ENCODE results near the gene UAP1L1. TPM values are rescaled to one million over a fixed set of nuclear protein-coding genes. Genes with fewer than 3 reads are reported as not detected.

UAP1L1 gene
- polyA plus RNA-seq, 1 donor (not counting 4 experiments of a cell fraction or from before 2014, with no cell fraction given): 2.7 TPM

DNA sequence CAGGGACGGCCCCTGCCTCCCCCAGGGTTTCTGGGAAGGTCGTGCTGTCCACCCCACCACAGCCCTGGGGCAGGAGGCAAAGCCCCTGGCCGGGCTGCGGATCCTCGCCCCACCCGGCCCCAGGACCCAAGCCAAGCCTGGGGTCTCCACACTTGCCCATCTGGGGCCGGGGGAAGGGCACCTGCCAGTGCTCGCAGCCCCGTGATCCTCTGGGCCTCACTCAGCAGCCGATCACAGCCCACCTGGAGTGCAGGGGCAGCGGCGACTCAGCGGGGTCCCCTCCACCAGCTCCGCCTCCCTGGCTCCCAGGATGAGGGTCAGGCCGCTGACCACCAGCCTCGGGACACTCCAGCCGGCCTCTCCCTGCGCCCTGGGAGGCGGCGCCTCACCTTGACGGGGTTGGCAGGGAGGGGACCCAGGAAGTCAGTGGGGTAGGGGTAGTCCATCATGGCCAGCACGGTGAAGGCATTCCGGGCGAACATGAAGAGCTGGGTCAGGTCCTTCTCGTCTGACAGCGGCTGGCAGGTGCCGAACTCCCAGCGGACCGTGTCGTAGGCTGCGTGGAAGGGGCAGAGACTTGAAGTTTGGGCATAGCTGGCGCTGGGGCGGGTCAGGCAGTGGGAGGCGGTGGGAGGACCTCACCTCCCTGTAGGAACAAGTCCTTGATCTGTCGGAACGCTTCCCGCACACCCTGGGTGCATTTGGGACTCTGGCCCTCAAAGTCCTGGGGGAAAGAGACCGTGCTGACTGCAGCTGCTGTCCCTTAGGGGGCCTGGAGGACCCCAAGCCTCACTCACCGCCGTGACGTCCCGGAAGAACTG, 35.5 kb downstream of the UAP1L1 start:
- no peaks in the 10 kb centered on the region for H3K4me1 ChIP-seq (ENCODE audit: control insufficient read depth, extremely low read depth, insufficient read depth, low read length)
- H3K9ac ChIP-seq (ENCODE audit: control insufficient read depth, extremely low read depth, insufficient read depth, low read length): no peak overlapping the region
- H3K9me3 ChIP-seq (ENCODE audit: control insufficient read depth, low read depth, low read length): no peaks in the 10 kb centered on the region
- FAIRE-seq (no peak), DNase-seq (ENCODE audit: low read depth, low spot score) (no peak)
- no peak overlapping the region for H2AFZ ChIP-seq (ENCODE audit: control insufficient read depth, low read length)
- no peak overlapping the region for H3K4me3 ChIP-seq (ENCODE audit: control insufficient read depth in 2 of 3, extremely low read depth in 1 of 3, insufficient read depth in 2 of 3, low read depth in 1 of 3, low read length in 3 of 3)
- H3K9me1 ChIP-seq (ENCODE audit: control insufficient read depth, extremely low read depth, insufficient read depth, low read length): no peaks in the 10 kb centered on the region
- no peak overlapping the region for H3K27ac ChIP-seq (ENCODE audit: control insufficient read depth, insufficient read depth, low read length)
- H3K27me3 ChIP-seq (ENCODE audit: control insufficient read depth, extremely low read depth, insufficient read depth, low read length): peaks cover 7% of the 10 kb centered on the region
- TF ChIP-seq EZH2 (IDR thresholded peaks at IDR 0.05; ENCODE audit: low read length): no peak
- H4K20me1 ChIP-seq (ENCODE audit: control insufficient read depth, extremely low read depth, insufficient read depth, low read length): no peaks in the 10 kb centered on the region
- no peaks in the 10 kb centered on the region for H3K79me2 ChIP-seq (ENCODE audit: control insufficient read depth, insufficient read depth, low read length)
- H3K4me2 ChIP-seq (ENCODE audit: control insufficient read depth, extremely low read depth, insufficient read depth, low read depth, low read length): no peak overlapping the region
- peaks cover 0 to 9% of the 10 kb centered on the region in 2 experiments for H3K36me3 ChIP-seq (ENCODE audit: control insufficient read depth in 2 of 2, extremely low read depth in 1 of 2, insufficient read depth in 2 of 2, low read length in 2 of 2)
- dilution Hi-C loops (cut with MboI; ENCODE audit: extremely low pct_ligation_motif_present, low sequenced_read_pairs): no loop called here

DNA sequence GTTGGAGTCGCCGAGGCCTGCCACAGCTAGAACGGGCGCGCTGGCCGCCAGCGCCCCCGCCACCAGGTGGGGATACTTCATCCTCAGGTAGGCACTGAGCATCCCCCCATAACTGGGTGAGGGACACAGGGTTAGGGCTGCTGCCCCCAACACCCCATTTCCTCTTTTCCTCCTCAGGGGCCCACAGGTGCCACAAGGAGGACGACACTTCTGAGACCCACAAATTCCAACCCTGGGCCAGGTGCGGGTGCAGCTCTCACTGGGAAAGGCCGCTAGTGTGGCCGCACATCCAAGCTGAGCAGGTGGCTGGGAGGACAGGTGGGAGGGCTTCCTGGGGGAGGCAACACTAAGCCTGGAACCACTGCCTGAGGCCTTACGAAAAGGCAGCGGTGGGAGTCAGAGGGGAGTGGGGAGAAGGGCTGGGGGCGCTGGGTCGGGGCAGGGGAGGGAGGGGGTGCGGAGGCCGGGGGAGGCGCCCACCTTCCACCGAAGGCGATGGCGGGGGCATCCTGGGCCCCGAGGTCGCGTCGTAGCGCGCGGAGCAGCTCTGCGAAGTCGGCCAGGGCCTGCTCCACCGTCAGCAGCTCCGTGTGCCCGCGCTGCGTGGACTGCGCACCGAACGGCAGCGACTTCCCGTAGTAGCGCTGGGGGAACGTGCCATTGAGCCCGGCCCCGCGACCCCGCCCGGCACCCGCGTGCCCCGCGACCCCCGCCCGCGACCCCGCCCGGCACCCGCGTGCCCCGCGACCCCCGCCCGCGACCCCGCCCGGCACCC, 36.3 kb downstream of the UAP1L1 start:
- Histone ChIP-seq H3K27me3 (ENCODE audit: control insufficient read depth, extremely low read depth, insufficient read depth, low read length) (peaks cover 7% of the 10 kb centered on the region), H3K79me2 (ENCODE audit: control insufficient read depth, insufficient read depth, low read length) (no peaks in the 10 kb centered on the region), H2AFZ (ENCODE audit: control insufficient read depth, low read length) (no peak overlapping the region), H3K9ac (ENCODE audit: control insufficient read depth, extremely low read depth, insufficient read depth, low read length) (no peak overlapping the region), H3K4me3 (ENCODE audit: control insufficient read depth in 2 of 3, extremely low read depth in 1 of 3, insufficient read depth in 2 of 3, low read depth in 1 of 3, low read length in 3 of 3) (peak overlapping the region in 1 of 3 experiments; percentile 27), H3K27ac (ENCODE audit: control insufficient read depth, insufficient read depth, low read length) (no peak overlapping the region), H3K36me3 (ENCODE audit: control insufficient read depth in 2 of 2, extremely low read depth in 1 of 2, insufficient read depth in 2 of 2, low read length in 2 of 2) (peaks cover 0 to 5% of the 10 kb centered on the region in 2 experiments), H3K9me3 (ENCODE audit: control insufficient read depth, low read depth, low read length) (no peaks in the 10 kb centered on the region), H3K4me2 (ENCODE audit: control insufficient read depth, extremely low read depth, insufficient read depth, low read depth, low read length) (peak overlapping the region; percentile 5), H3K9me1 (ENCODE audit: control insufficient read depth, extremely low read depth, insufficient read depth, low read length) (no peaks in the 10 kb centered on the region), H4K20me1 (ENCODE audit: control insufficient read depth, extremely low read depth, insufficient read depth, low read length) (no peaks in the 10 kb centered on the region), H3K4me1 (ENCODE audit: control insufficient read depth, extremely low read depth, insufficient read depth, low read length) (no peaks in the 10 kb centered on the region)
- dilution Hi-C loops (cut with MboI; ENCODE audit: extremely low pct_ligation_motif_present, low sequenced_read_pairs): no loop called here
- DNase-seq (ENCODE audit: low read depth, low spot score) (no peak), FAIRE-seq (no peak)
- no peak for TF ChIP-seq EZH2 (IDR thresholded peaks at IDR 0.05; ENCODE audit: low read length)
- TF ChIP-seq, protein P1, sequence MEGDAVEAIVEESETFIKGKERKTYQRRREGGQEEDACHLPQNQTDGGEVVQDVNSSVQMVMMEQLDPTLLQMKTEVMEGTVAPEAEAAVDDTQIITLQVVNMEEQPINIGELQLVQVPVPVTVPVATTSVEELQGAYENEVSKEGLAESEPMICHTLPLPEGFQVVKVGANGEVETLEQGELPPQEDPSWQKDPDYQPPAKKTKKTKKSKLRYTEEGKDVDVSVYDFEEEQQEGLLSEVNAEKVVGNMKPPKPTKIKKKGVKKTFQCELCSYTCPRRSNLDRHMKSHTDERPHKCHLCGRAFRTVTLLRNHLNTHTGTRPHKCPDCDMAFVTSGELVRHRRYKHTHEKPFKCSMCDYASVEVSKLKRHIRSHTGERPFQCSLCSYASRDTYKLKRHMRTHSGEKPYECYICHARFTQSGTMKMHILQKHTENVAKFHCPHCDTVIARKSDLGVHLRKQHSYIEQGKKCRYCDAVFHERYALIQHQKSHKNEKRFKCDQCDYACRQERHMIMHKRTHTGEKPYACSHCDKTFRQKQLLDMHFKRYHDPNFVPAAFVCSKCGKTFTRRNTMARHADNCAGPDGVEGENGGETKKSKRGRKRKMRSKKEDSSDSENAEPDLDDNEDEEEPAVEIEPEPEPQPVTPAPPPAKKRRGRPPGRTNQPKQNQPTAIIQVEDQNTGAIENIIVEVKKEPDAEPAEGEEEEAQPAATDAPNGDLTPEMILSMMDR (optimal IDR thresholded peaks at IDR 0.05 in 1 of 3, IDR thresholded peaks at IDR 0.05 in 1 of 3, conservative IDR thresholded peaks at IDR 0.05 in 1 of 3; ENCODE audit: extremely low read depth in 1 of 3, insufficient read depth in 2 of 3, low read length in 3 of 3): no peak

Data from keratinocyte (primary cell).